Occipital lobe (tissue), 2 donors: ENCODE data around the gene ZWILCH. TPM values are rescaled to one million over a fixed set of nuclear protein-coding genes. Genes with fewer than 3 reads are reported as not detected.

ENCODE experiments used
- small RNA-seq: library from RNA; depleted of rRNA; stranded (forward); fragments of <200 nt; gene quantifications from one replicate; pipeline ENCODE3, GENCODE V24; 2014
- total RNA-seq: library from RNA; depleted of rRNA; stranded (reverse); fragments of >200 nt; gene quantifications from one replicate; pipeline ENCODE4 v1.2.3, GENCODE V29; 2014

ZWILCH gene
- total RNA-seq, 1 donor from 2014 or later = 43.0 TPM

Small RNA genes within 50 kb of the gene (small RNA-seq; reads per million reads assigned to genes)
- gene MIR4512 (not detected), gene RF01159 (not detected), gene SNORD16 (not detected), gene SNORD18A (not detected), gene SNORD18B (not detected), gene SNORD18C (not detected)

Other genes with a start within 250 kb of the ZWILCH start
- gene DIS3L, start 211.8 kb upstream of the ZWILCH start, total RNA-seq = 32.1 TPM
- gene TIPIN, start 148.6 kb upstream of the ZWILCH start, total RNA-seq = 19.8 TPM
- 26.4 TPM for gene MAP2K1, start 118.4 kb upstream of the ZWILCH start, total RNA-seq
- gene SNAPC5, start 7.6 kb upstream of the ZWILCH start, total RNA-seq = 10.1 TPM
- gene RPL4, start 471 bp upstream of the ZWILCH start, total RNA-seq = 2,913 TPM
- gene LCTL, start 60.7 kb downstream of the ZWILCH start, total RNA-seq = 0.16 TPM
- gene SMAD6, start 196.9 kb downstream of the ZWILCH start, total RNA-seq = 1.9 TPM